Thoracic aorta endothelial cell (primary cell): ENCODE results near the gene DACH2. TPM values are rescaled to one million over a fixed set of nuclear protein-coding genes. Genes with fewer than 3 reads are reported as not detected.

ENCODE experiments used
- small RNA-seq: library from RNA; depleted of rRNA; stranded (forward); fragments of <200 nt; gene quantifications from one replicate; pipeline ENCODE3, GENCODE V24; 2012
- total RNA-seq: library from RNA; depleted of rRNA; stranded (reverse); fragments of >200 nt; gene quantifications from 2 replicates; pipeline ENCODE4 v1.2.3, GENCODE V29; 2012

The DACH2 gene
- not detected in 2 replicates for total RNA-seq

GRCh38 chrX:86148024-86148511 is at the start of gene DACH2:
DACH2 (plus strand) TSS chrX:86148451.

Small RNAs within 50 kb of the gene (small RNA-seq; reads per million reads assigned to genes)
- gene FCF1P9 (not detected), gene RF00026 (not detected)

Other genes starting within 250 kb of the DACH2 start
- gene CHM, start 100.9 kb upstream of the DACH2 start, total RNA-seq, result 33.6 and 40.3 TPM in 2 replicates